Upper lobe of right lung (tissue), 1 donor: ENCODE measurements around the gene MCEMP1. TPM values are rescaled to one million over a fixed set of nuclear protein-coding genes. Genes with fewer than 3 reads are reported as not detected.

ENCODE experiments used
- ATAC-seq: fragments of 200-7000 bp; cut with Tn5 transposase; one replicate; pipeline ENCODE4 v1.9.1; 2020; ENCODE audit warnings: mild to moderate bottlenecking, moderate library complexity
- DNase-seq: peaks from one replicate; pipeline ENCODE4 v3.0.0-alpha.2; 2020
- H3K27ac ChIP-seq: fragments of 200-600 bp; one replicate; pipeline ENCODE4 v1.8.0; 2022
- H3K27me3 ChIP-seq: fragments of 200-600 bp; one replicate; pipeline ENCODE4 v1.8.0; 2022; ENCODE audit warnings: mild to moderate bottlenecking
- H3K36me3 ChIP-seq: fragments of 200-600 bp; one replicate; pipeline ENCODE4 v1.8.0; 2022
- H3K4me1 ChIP-seq: fragments of 200-600 bp; one replicate; pipeline ENCODE4 v1.8.0; 2022
- H3K4me3 ChIP-seq: fragments of 200-600 bp; one replicate; pipeline ENCODE4 v1.8.0; 2022; ENCODE audit warnings: mild to moderate bottlenecking
- H3K9me3 ChIP-seq: fragments of 200-600 bp; one replicate; pipeline ENCODE4 v1.8.0; 2022
- intact Hi-C: fragments of 100-400 bp; cut with DNase I; formaldehyde crosslinking; loops from one replicate; pipeline ENCODE4 v1.11.0; 2022
- total RNA-seq: library from RNA; stranded (reverse); fragmentation: NEBNext Ultra II Directional; extraction: Animal tissue kit (Norgen Biotek cat#: 25700); gene quantifications from one replicate; pipeline ENCODE4 v1.2.1, GENCODE V29; 2021
- TF ChIP-seq, protein P1 (sequence below): fragments of 200-600 bp; IDR thresholded peaks from one replicate; pipeline ENCODE4 v1.8.0; 2022; ENCODE audit warnings: antibody characterized with exemption
- donor health status: DM: no; HTN: yes; CAD: no; lungs with severe emphysema.

Gene MCEMP1
- total RNA-seq, 1 donor from 2014 or later: 97.9 TPM

GRCh38 chr19:7681340-7682174 lies 4.7 kb downstream of the MCEMP1 start:
- intact Hi-C loops: loop anchor here (10.0 kb wide), 1 partner anchor 123 kb away; no protein-coding TSS in a partner anchor
- H3K4me3 ChIP-seq: peak overlapping the region; percentile 100
- peak overlapping the region; percentile 92 for H3K27ac ChIP-seq
- peak; percentile 69 for ATAC-seq
- H3K4me1 ChIP-seq: peaks cover 6% of the 10 kb centered on the region
- TF ChIP-seq, protein P1, sequence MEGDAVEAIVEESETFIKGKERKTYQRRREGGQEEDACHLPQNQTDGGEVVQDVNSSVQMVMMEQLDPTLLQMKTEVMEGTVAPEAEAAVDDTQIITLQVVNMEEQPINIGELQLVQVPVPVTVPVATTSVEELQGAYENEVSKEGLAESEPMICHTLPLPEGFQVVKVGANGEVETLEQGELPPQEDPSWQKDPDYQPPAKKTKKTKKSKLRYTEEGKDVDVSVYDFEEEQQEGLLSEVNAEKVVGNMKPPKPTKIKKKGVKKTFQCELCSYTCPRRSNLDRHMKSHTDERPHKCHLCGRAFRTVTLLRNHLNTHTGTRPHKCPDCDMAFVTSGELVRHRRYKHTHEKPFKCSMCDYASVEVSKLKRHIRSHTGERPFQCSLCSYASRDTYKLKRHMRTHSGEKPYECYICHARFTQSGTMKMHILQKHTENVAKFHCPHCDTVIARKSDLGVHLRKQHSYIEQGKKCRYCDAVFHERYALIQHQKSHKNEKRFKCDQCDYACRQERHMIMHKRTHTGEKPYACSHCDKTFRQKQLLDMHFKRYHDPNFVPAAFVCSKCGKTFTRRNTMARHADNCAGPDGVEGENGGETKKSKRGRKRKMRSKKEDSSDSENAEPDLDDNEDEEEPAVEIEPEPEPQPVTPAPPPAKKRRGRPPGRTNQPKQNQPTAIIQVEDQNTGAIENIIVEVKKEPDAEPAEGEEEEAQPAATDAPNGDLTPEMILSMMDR: peak; percentile 39
- DNase-seq: peak; percentile 90
- no peaks in the 10 kb centered on the region for H3K9me3 ChIP-seq
- peaks cover 25% of the 10 kb centered on the region for H3K36me3 ChIP-seq
- H3K27me3 ChIP-seq: no peaks in the 10 kb centered on the region

DNA sequence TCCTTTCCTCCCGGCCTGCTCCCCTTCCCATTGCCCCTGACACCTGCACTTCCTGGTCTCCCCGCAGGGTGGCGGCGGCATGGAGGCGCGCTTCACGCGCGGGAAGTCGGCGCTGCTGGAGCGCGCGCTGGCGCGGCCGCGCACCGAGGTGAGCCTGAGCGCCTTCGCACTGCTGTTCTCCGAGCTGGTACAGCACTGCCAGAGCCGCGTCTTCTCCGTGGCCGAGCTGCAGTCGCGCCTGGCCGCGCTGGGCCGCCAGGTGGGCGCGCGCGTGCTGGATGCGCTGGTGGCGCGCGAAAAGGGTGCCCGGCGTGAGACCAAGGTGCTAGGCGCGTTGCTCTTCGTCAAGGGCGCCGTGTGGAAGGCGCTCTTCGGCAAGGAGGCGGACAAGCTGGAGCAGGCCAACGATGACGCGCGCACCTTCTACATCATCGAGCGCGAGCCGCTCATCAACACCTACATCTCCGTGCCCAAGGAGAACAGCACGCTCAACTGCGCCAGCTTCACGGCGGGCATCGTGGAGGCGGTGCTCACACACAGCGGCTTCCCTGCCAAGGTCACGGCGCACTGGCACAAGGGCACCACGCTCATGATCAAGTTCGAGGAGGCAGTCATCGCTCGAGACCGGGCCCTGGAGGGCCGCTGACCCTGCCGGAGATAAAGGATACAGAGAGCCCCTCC lies 5.4 kb downstream of the MCEMP1 start:
- DNase-seq (no peak), ATAC-seq (no peak)
- Histone ChIP-seq H3K27ac (no peak overlapping the region), H3K27me3 (no peaks in the 10 kb centered on the region), H3K9me3 (no peaks in the 10 kb centered on the region), H3K4me1 (peaks cover 6% of the 10 kb centered on the region), H3K4me3 (peak overlapping the region; percentile 100), H3K36me3 (peaks cover 25% of the 10 kb centered on the region)
- TF ChIP-seq, protein P1: no peak
- intact Hi-C loops: loop anchor here (10.0 kb wide), 1 partner anchor 122 kb away; no protein-coding TSS in a partner anchor

DNA sequence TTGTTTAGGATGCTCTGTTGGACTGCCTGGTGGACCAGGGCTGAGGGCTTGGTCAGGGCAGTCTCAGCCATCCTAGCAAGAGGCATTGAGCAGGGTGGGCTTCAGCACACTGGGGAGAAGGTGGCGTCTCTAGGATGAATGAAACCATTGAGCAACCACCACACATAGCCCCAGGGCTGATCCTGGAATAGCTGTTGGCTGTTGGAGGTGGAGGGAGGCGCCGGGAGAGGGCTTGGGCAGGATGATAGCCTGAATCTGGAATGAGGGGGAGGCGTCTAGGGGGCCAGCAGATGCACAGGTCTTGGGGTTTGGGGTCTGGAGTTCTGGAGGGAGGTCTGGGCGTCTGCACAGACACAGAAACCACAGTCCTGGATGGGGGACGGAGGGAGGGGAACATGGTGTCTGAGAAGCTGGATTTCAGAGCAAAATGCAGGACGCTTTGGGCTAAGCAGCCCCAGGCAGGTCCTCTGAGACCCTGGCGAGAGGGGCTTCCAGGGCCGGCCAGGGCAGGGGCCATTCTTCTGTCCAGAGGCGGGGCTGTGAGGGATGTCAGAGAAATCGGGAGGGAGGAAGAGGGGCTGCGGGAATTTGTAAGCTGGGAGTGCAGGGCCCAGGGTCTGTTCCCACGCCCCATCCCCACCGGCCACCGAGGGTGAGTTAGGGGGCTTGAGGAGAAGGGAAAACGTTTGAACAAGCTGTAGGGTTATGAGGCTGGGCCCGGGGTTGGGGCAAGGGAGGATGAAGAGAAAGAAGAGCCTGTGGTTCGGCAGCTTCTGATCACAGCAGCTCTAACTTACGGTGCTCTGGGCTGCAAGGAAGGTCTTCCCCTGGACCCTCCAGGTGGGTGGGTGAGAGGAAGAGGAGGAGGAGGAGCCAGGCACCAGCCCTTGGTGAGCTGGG lies 8.9 kb downstream of the MCEMP1 start:
- no peaks in the 10 kb centered on the region for H3K4me1 ChIP-seq
- no peak for ATAC-seq
- H3K4me3 ChIP-seq: no peak overlapping the region
- H3K27me3 ChIP-seq: no peaks in the 10 kb centered on the region
- H3K36me3 ChIP-seq: peaks cover 25% of the 10 kb centered on the region
- intact Hi-C loops: loop anchor here (10.0 kb wide), 1 partner anchor 119 kb away; no protein-coding TSS in a partner anchor
- DNase-seq: no peak
- H3K9me3 ChIP-seq: no peaks in the 10 kb centered on the region
- H3K27ac ChIP-seq: no peak overlapping the region
- TF ChIP-seq, protein P1: no peak

- TF ChIP-seq, protein P1: no peak
- no peak for ATAC-seq
- intact Hi-C loops: loop anchor here (10.0 kb wide), 1 partner anchor 118 kb away; no protein-coding TSS in a partner anchor
- H3K27me3 ChIP-seq: no peaks in the 10 kb centered on the region
- no peaks in the 10 kb centered on the region for H3K4me1 ChIP-seq
- H3K4me3 ChIP-seq: no peak overlapping the region
- no peak for DNase-seq
- H3K36me3 ChIP-seq: peaks cover 25% of the 10 kb centered on the region
- no peak overlapping the region for H3K27ac ChIP-seq
- H3K9me3 ChIP-seq: no peaks in the 10 kb centered on the region
Measured at GRCh38 chr19:7687177-7687576, 10.3 kb downstream of the MCEMP1 start.

DNA sequence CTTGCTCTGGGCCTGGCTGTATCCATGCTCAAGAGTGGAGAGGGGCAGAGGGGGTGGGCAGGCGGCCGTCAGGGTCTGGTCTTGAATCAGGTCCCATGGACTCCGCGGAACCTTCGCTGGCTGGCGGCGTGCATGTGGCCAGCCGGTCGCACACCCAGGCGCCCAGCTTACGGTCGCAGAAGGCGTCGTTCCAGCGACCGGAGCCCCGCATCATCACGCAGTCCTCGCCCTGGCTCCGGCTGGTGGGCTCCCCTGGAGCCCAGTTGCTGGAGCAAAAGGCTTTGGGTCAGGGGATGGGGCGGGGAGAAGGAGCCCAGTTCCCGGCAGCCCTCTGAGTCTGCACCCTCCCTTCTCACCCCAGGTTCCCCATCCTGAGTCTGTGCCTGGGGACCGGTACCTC lies 12.3 kb downstream of the MCEMP1 start:
- peak; percentile 28 for ATAC-seq

More for the DNA sequence above, 12.3 kb downstream of the MCEMP1 start:
- intact Hi-C loops: loop anchor here (10.0 kb wide), 1 partner anchor 116 kb away; no protein-coding TSS in a partner anchor
- Histone ChIP-seq H3K4me3 (no peak overlapping the region), H3K4me1 (no peaks in the 10 kb centered on the region), H3K27me3 (no peaks in the 10 kb centered on the region), H3K9me3 (no peaks in the 10 kb centered on the region), H3K27ac (no peak overlapping the region), H3K36me3 (peaks cover 9% of the 10 kb centered on the region)
- no peak for DNase-seq
- TF ChIP-seq, protein P1: no peak
